KOPT-K1 (cell line): ENCODE measurements around the gene SPATS1.

ENCODE experiments used
- H3K27ac ChIP-seq: fragments of 200-600 bp; sonication (generic); 2 replicates; pipeline ENCODE4 v1.5.1; 2016; ENCODE audit warnings: antibody characterized with exemption, mild to moderate bottlenecking, low read depth, low read length; ENCODE audit not compliant: poor library complexity, severe bottlenecking
- H3K36me3 ChIP-seq: fragments of 200-600 bp; sonication (generic); 2 replicates; pipeline ENCODE4 v1.5.1; 2017; ENCODE audit warnings: antibody characterized with exemption, mild to moderate bottlenecking, low read length, moderate library complexity; ENCODE audit not compliant: insufficient read depth
- H3K9me3 ChIP-seq: fragments of 200-600 bp; sonication (generic); 2 replicates; pipeline ENCODE4 v1.5.1; 2017; ENCODE audit warnings: antibody characterized with exemption, low read length, mild to moderate bottlenecking; ENCODE audit not compliant: insufficient read depth, poor library complexity, severe bottlenecking

Gene SPATS1

GRCh38 chr6:44381739-44382138 is 39.3 kb downstream of the SPATS1 start:
- H3K27ac ChIP-seq, result no peak overlapping the region
- no peaks in the 10 kb centered on the region for H3K9me3 ChIP-seq
- H3K36me3 ChIP-seq, result no peaks in the 10 kb centered on the region

- no peaks in the 10 kb centered on the region for H3K9me3 ChIP-seq
- H3K27ac ChIP-seq, result peak overlapping the region; percentile 90
Measured at GRCh38 chr6:44386364-44386928, 44.0 kb downstream of the SPATS1 start.

GRCh38 chr6:44386929-44387345 is 44.5 kb downstream of the SPATS1 start:
- no peaks in the 10 kb centered on the region for H3K9me3 ChIP-seq
- H3K27ac ChIP-seq, result peak overlapping the region; percentile 90
- H3K36me3 ChIP-seq, result peaks cover 27% of the 10 kb centered on the region

More at GRCh38 chr6:44386364-44386928, 44.0 kb downstream of the SPATS1 start:
- peaks cover 22% of the 10 kb centered on the region for H3K36me3 ChIP-seq

- H3K27ac ChIP-seq, result peak within 1 kb of the TSS; percentile 90
- H3K36me3 ChIP-seq, result peaks cover 33% of the 10 kb centered on the region
- H3K9me3 ChIP-seq, result no peaks in the 10 kb centered on the region
Measured at GRCh38 chr6:44387346-44388134, 45.1 kb downstream of the SPATS1 start, which contains the start of gene CDC5L. CDC5L (plus strand) TSS chr6:44387706; CDS start chr6:44387824, 118 bp downstream.

- Histone ChIP-seq H3K27ac (peak overlapping the region; percentile 90), H3K36me3 (peaks cover 38% of the 10 kb centered on the region), H3K9me3 (no peaks in the 10 kb centered on the region)
Measured at GRCh38 chr6:44388135-44388487, 45.7 kb downstream of the SPATS1 start.

GRCh38 chr6:44388887-44389286 is 46.4 kb downstream of the SPATS1 start:
- Histone ChIP-seq H3K36me3 (peaks cover 46% of the 10 kb centered on the region), H3K9me3 (no peaks in the 10 kb centered on the region), H3K27ac (peak overlapping the region; percentile 90)

- Histone ChIP-seq H3K9me3 (no peaks in the 10 kb centered on the region), H3K27ac (no peak overlapping the region), H3K36me3 (peaks cover 60% of the 10 kb centered on the region)
Measured at GRCh38 chr6:44390158-44390683, 47.8 kb downstream of the SPATS1 start.
